ENCODE data around the gene DNAI1.

DNAI1 gene

GRCh38 chr9:34490360-34490759 is 31.8 kb downstream of the DNAI1 start:
- DNase-seq (ENCODE audit: low read depth, low spot score), result no peak

- DNase-seq (ENCODE audit: low read depth, low spot score), result no peak
These were observed 32.2 kb downstream of the DNAI1 start for GRCh38 chr9:34490760-34491159.

GRCh38 chr9:34491596-34491995 is 33.0 kb downstream of the DNAI1 start:
- DNase-seq (ENCODE audit: low read depth, low spot score), result no peak

- DNase-seq (ENCODE audit: low read depth, low spot score), result no peak
These were observed 33.4 kb downstream of the DNAI1 start for GRCh38 chr9:34492051-34492450.

GRCh38 chr9:34493972-34494535 is 35.4 kb downstream of the DNAI1 start:
- DNase-seq (ENCODE audit: low read depth, low spot score), result no peak

GRCh38 chr9:34496149-34496712 is 37.6 kb downstream of the DNAI1 start:
- no peak for DNase-seq (ENCODE audit: low read depth, low spot score)

GRCh38 chr9:34498553-34498952 is 39.9 kb downstream of the DNAI1 start:
- no peak for DNase-seq (ENCODE audit: low read depth, low spot score)

- DNase-seq (ENCODE audit: low read depth, low spot score), result no peak
These were observed 40.5 kb downstream of the DNAI1 start for GRCh38 chr9:34499076-34499475.

- DNase-seq (ENCODE audit: low read depth, low spot score), result peak; percentile 63
These were observed 42.1 kb downstream of the DNAI1 start for GRCh38 chr9:34500623-34501267.

GRCh38 chr9:34501372-34501771 is 42.8 kb downstream of the DNAI1 start:
- no peak for DNase-seq (ENCODE audit: low read depth, low spot score)

GRCh38 chr9:34501889-34502425 is 43.4 kb downstream of the DNAI1 start:
- no peak for DNase-seq (ENCODE audit: low read depth, low spot score)

- no peak for DNase-seq (ENCODE audit: low read depth, low spot score)
These were observed 43.9 kb downstream of the DNAI1 start for GRCh38 chr9:34502471-34502870.

- DNase-seq (ENCODE audit: low read depth, low spot score), result no peak
These were observed 44.3 kb downstream of the DNAI1 start for GRCh38 chr9:34502891-34503290.

- no peak for DNase-seq (ENCODE audit: low read depth, low spot score)
These were observed 44.8 kb downstream of the DNAI1 start for GRCh38 chr9:34503406-34503805.

GRCh38 chr9:34505370-34506120 is 46.9 kb downstream of the DNAI1 start:
- no peak for DNase-seq (ENCODE audit: low read depth, low spot score)

- no peak for DNase-seq (ENCODE audit: low read depth, low spot score)
These were observed 48.0 kb downstream of the DNAI1 start for GRCh38 chr9:34506623-34507022.

GRCh38 chr9:34507556-34507955 is 49.0 kb downstream of the DNAI1 start:
- no peak for DNase-seq (ENCODE audit: low read depth, low spot score)

GRCh38 chr9:34507966-34508365 is 49.4 kb downstream of the DNAI1 start:
- no peak for DNase-seq (ENCODE audit: low read depth, low spot score)

- DNase-seq (ENCODE audit: low read depth, low spot score), result no peak
These were observed 49.9 kb downstream of the DNAI1 start for GRCh38 chr9:34508463-34508862.

GRCh38 chr9:34508951-34509350 is 50.3 kb downstream of the DNAI1 start:
- no peak for DNase-seq (ENCODE audit: low read depth, low spot score)

GRCh38 chr9:34510497-34511468 is 52.2 kb downstream of the DNAI1 start:
- DNase-seq (ENCODE audit: low read depth, low spot score), result no peak
